GM19324 (cell line): Measurements from ENCODE around the gene FAM181A.

Experiments used
- ATAC-seq: cut with Tn5 transposase; IDR thresholded peaks from one replicate; pipeline ENCODE4 v1.9.1; 2021; ENCODE audit warnings: mild to moderate bottlenecking, moderate library complexity; ENCODE audit not compliant: unreplicated experiment, low FRiP score

Gene FAM181A

GRCh38 chr14:93928184-93929047, 1.3 kb downstream of the FAM181A start:
- no peak for ATAC-seq

- no peak for ATAC-seq
Observed at GRCh38 chr14:93929048-93929535, 1.9 kb downstream of the FAM181A start.

- no peak for ATAC-seq
Observed at GRCh38 chr14:93929657-93930056, 2.5 kb downstream of the FAM181A start.

GRCh38 chr14:93930296-93930988, 3.3 kb downstream of the FAM181A start:
- no peak for ATAC-seq

GRCh38 chr14:93930989-93931307, 3.8 kb downstream of the FAM181A start:
- ATAC-seq: no peak

GRCh38 chr14:93932642-93933041, 5.5 kb downstream of the FAM181A start:
- no peak for ATAC-seq

- ATAC-seq: no peak
Observed at GRCh38 chr14:93935213-93935612, 8.1 kb downstream of the FAM181A start.

- ATAC-seq: no peak
Observed at GRCh38 chr14:93936245-93936644, 9.1 kb downstream of the FAM181A start.

GRCh38 chr14:93936926-93937325, 9.8 kb downstream of the FAM181A start:
- no peak for ATAC-seq

GRCh38 chr14:93937519-93937918, 10.4 kb downstream of the FAM181A start:
- ATAC-seq: no peak

GRCh38 chr14:93938751-93939303, 11.7 kb downstream of the FAM181A start:
- ATAC-seq: no peak

- ATAC-seq: peak; percentile 95
Observed at GRCh38 chr14:93939304-93940229, 12.4 kb downstream of the FAM181A start.

- ATAC-seq: no peak
Observed at GRCh38 chr14:93940437-93940836, 13.3 kb downstream of the FAM181A start.

- no peak for ATAC-seq
Observed at GRCh38 chr14:93941293-93941910, 14.3 kb downstream of the FAM181A start.

- no peak for ATAC-seq
Observed at GRCh38 chr14:93943052-93943451, 15.9 kb downstream of the FAM181A start.

GRCh38 chr14:93943930-93944329, 16.8 kb downstream of the FAM181A start:
- ATAC-seq: no peak

GRCh38 chr14:93944348-93945069, 17.4 kb downstream of the FAM181A start:
- no peak for ATAC-seq

GRCh38 chr14:93945070-93945399, 17.9 kb downstream of the FAM181A start:
- no peak for ATAC-seq

GRCh38 chr14:93946104-93946503, 19.0 kb downstream of the FAM181A start:
- ATAC-seq: no peak
